GM23338 (cell line): ENCODE measurements around the gene KLHL22. TPM values are rescaled to one million over a fixed set of nuclear protein-coding genes. Genes with fewer than 3 reads are reported as not detected.
A peak's percentile ranks its signal among the peaks of the same experiment; 100 is the strongest.

ENCODE experiments used
- ATAC-seq: fragments of 200-7000 bp; cut with Tn5 transposase; 3 replicates; pipeline ENCODE4 v1.9.1; 2020
- DNase-seq: peaks from one replicate; pipeline ENCODE4 v3.0.0-alpha.2; 2015; ENCODE audit warnings: low spot score
- H2AFZ ChIP-seq: fragments of 200-600 bp; sonication (generic); 2 replicates; pipeline ENCODE4 v1.8.0; 2016; ENCODE audit warnings: antibody characterized with exemption, mild to moderate bottlenecking, moderate library complexity
- H3F3A ChIP-seq: fragments of 200-600 bp; sonication (generic); replicated peaks from 2 replicates; pipeline ENCODE4 v1.8.0; 2017; ENCODE audit warnings: antibody characterized with exemption, mixed run types, low read depth
- H3K27ac ChIP-seq: fragments of 200-600 bp; sonication (generic); 2 replicates; pipeline ENCODE4 v1.6.1; 2016; ENCODE audit warnings: low read depth
- H3K27me3 ChIP-seq: fragments of 200-600 bp; sonication (generic); 2 replicates; pipeline ENCODE4 v1.8.0; 2016; ENCODE audit warnings: mild to moderate bottlenecking, mixed run types, moderate library complexity; ENCODE audit not compliant: insufficient read depth
- H3K36me3 ChIP-seq: fragments of 200-600 bp; sonication (generic); 2 replicates; pipeline ENCODE4 v1.8.0; 2016; ENCODE audit warnings: mild to moderate bottlenecking; ENCODE audit not compliant: insufficient read depth
- H3K4me1 ChIP-seq: fragments of 200-600 bp; sonication (generic); 2 replicates; pipeline ENCODE4 v1.8.0; 2016; ENCODE audit warnings: mild to moderate bottlenecking, moderate library complexity; ENCODE audit not compliant: insufficient read depth
- H3K4me2 ChIP-seq: fragments of 200-600 bp; sonication (generic); 2 replicates; pipeline ENCODE4 v1.7.1; 2017; ENCODE audit warnings: mixed run types
- H3K4me3 ChIP-seq: fragments of 200-600 bp; sonication (generic); 2 replicates; pipeline ENCODE4 v1.6.1; 2016; ENCODE audit warnings: mixed run types
- H3K79me2 ChIP-seq: fragments of 200-600 bp; sonication (generic); replicated peaks from 2 replicates; pipeline ENCODE4 v1.8.0; 2017; ENCODE audit warnings: mild to moderate bottlenecking; ENCODE audit not compliant: insufficient read depth
- H3K9me2 ChIP-seq: fragments of 200-600 bp; sonication (generic); 2 replicates; pipeline ENCODE4 v1.8.0; 2017; ENCODE audit not compliant: insufficient read depth
- H4K20me1 ChIP-seq: fragments of 200-600 bp; sonication (generic); replicated peaks from 2 replicates; pipeline ENCODE4 v1.8.0; 2017; ENCODE audit warnings: mild to moderate bottlenecking; ENCODE audit not compliant: insufficient read depth
- H3K27ac Mint-ChIP-seq: 2 replicates; pipeline ENCODE4 v1.8.0; 2020; ENCODE audit warnings: inconsistent platforms, mild to moderate bottlenecking, moderate library complexity, mixed read lengths
- H3K27me3 Mint-ChIP-seq: 3 replicates; pipeline ENCODE4 v1.8.0; 2022; ENCODE audit warnings: low read depth, mild to moderate bottlenecking, moderate library complexity, mixed read lengths, inconsistent platforms; ENCODE audit not compliant: insufficient read depth, poor library complexity
- H3K36me3 Mint-ChIP-seq: 3 replicates; pipeline ENCODE4 v1.8.0; 2021; ENCODE audit warnings: low read depth, mild to moderate bottlenecking, inconsistent platforms, moderate library complexity, mixed read lengths
- H3K4me1 Mint-ChIP-seq: 3 replicates; pipeline ENCODE4 v1.8.0; 2020; ENCODE audit warnings: mild to moderate bottlenecking, inconsistent platforms, mixed read lengths
- H3K4me3 Mint-ChIP-seq: 3 replicates; pipeline ENCODE4 v1.8.0; 2021; ENCODE audit warnings: moderate library complexity, mild to moderate bottlenecking, inconsistent platforms, mixed read lengths
- H3K9me3 Mint-ChIP-seq: 3 replicates; pipeline ENCODE4 v1.8.0; 2020; ENCODE audit warnings: moderate library complexity, mild to moderate bottlenecking, inconsistent platforms, mixed read lengths
- CREB1 ChIP-seq: fragments of 250-450 bp; sonication (Bioruptor Pico); IDR thresholded peaks from 2 replicates; pipeline ENCODE4 v1.5.0; 2020; ENCODE audit warnings: low read depth, mild to moderate bottlenecking, moderate library complexity
- CTCF ChIP-seq, 2 experiments: fragments of 200-600 bp in 1 of 2; sonication (generic) in 1 of 2; conservative IDR thresholded peaks; 2 replicates each; pipeline versions ENCODE4 v1.5.1 to v1.6.1; 2016 to 2017; ENCODE audit warnings: antibody characterized with exemption in 2 of 2, low read depth in 2 of 2, mild to moderate bottlenecking in 2 of 2, moderate library complexity in 1 of 2
- JUNB ChIP-seq: IDR thresholded peaks from one replicate; pipeline ENCODE4 v1.6.1; 2016; ENCODE audit warnings: antibody characterized with exemption; ENCODE audit not compliant: unreplicated experiment
- POLR2AphosphoS5 ChIP-seq: IDR thresholded peaks from 2 replicates; pipeline ENCODE4 v1.6.1; 2016; ENCODE audit warnings: antibody characterized with exemption, low read depth
- REST ChIP-seq: IDR thresholded peaks from one replicate; pipeline ENCODE4 v1.6.1; 2018; ENCODE audit warnings: antibody characterized with exemption; ENCODE audit not compliant: unreplicated experiment
- STAT1 ChIP-seq: IDR thresholded peaks from one replicate; pipeline ENCODE4 v1.6.1; 2016; ENCODE audit warnings: antibody characterized with exemption; ENCODE audit not compliant: unreplicated experiment
- ZNF331 ChIP-seq: fragments of 250-450 bp; sonication (Bioruptor Pico); IDR thresholded peaks from 2 replicates; pipeline ENCODE4 v1.5.0; 2020; ENCODE audit warnings: low read depth, mild to moderate bottlenecking, moderate library complexity
- ZNF462 ChIP-seq: fragments of 250-450 bp; sonication (Bioruptor Pico); IDR thresholded peaks from 2 replicates; pipeline ENCODE4 v1.5.0; 2020; ENCODE audit warnings: mild to moderate bottlenecking, moderate library complexity
- polyA plus RNA-seq: library from polyadenylated mRNA; unstranded; fragments of >200 nt; fragmentation: Nextera tagmentation; extraction: Ambion mirVana; gene quantifications from 2 replicates; pipeline ENCODE4 v1.2.1, GENCODE V29; 2016
- total RNA-seq: library from RNA; depleted of rRNA; stranded (reverse); fragments of >200 nt; shearing (Covaris generic); gene quantifications from 2 replicates; pipeline ENCODE4 v1.2.3, GENCODE V29; 2014

Gene KLHL22
- total and polyA plus RNA-seq, 2 experiments from 2014 or later: 2.4 to 16.0 TPM

- Mint-ChIP-seq H3K27me3 (peaks cover 4% of the 10 kb centered on the region), H3K27ac (peak overlapping the region; percentile 42), H3K36me3 (peaks cover 23% of the 10 kb centered on the region), H3K9me3 (peaks cover under 1% of the 10 kb centered on the region; the same call in 2 of the 3 replicates), H3K4me1 (peaks cover 30% of the 10 kb centered on the region), H3K4me3 (no peak overlapping the region)
- Histone ChIP-seq H3K27me3 (no peaks in the 10 kb centered on the region), H4K20me1 (peaks cover 11% of the 10 kb centered on the region), H3F3A (no peaks in the 10 kb centered on the region), H3K79me2 (peaks cover 66% of the 10 kb centered on the region), H3K27ac (no peak overlapping the region), H3K4me1 (peaks cover 13% of the 10 kb centered on the region), H2AFZ (no peak overlapping the region), H3K4me2 (no peak overlapping the region), H3K4me3 (no peak overlapping the region), H3K36me3 (no peaks in the 10 kb centered on the region; the same call in 1 of the 2 replicates), H3K9me2 (no peaks in the 10 kb centered on the region)
- DNase-seq (no peak), ATAC-seq (no peak)
- TF ChIP-seq ZNF331 (CRISPR knock-in tag): no peak
- no peak for TF ChIP-seq CTCF (conservative IDR thresholded peaks at IDR 0.05; ENCODE audit: low read depth in 2 of 2)
- TF ChIP-seq CREB1: no peak
- TF ChIP-seq STAT1: no peak
Observed at GRCh38 chr22:20533095-20533878, 37.7 kb upstream of the KLHL22 start.

GRCh38 chr22:20532256-20532993, 36.8 kb upstream of the KLHL22 start:
- Mint-ChIP-seq H3K27ac (peak overlapping the region; percentile 76), H3K4me3 (no peak overlapping the region), H3K27me3 (peaks cover 4% of the 10 kb centered on the region), H3K4me1 (peaks cover 30% of the 10 kb centered on the region), H3K36me3 (peaks cover 24% of the 10 kb centered on the region), H3K9me3 (peaks cover 6% of the 10 kb centered on the region)
- no peak for ATAC-seq
- peaks cover 11% of the 10 kb centered on the region for H4K20me1 ChIP-seq
- no peak overlapping the region for H3K4me3 ChIP-seq
- no peak overlapping the region for H3K27ac ChIP-seq
- H3K27me3 ChIP-seq: no peaks in the 10 kb centered on the region
- no peak overlapping the region for H2AFZ ChIP-seq
- no peaks in the 10 kb centered on the region for H3F3A ChIP-seq
- no peaks in the 10 kb centered on the region for H3K9me2 ChIP-seq
- no peak overlapping the region for H3K4me2 ChIP-seq
- peaks cover 75% of the 10 kb centered on the region for H3K79me2 ChIP-seq
- no peak for DNase-seq
- no peaks in the 10 kb centered on the region for H3K36me3 ChIP-seq
- H3K4me1 ChIP-seq: peaks cover 13% of the 10 kb centered on the region
- no peak for TF ChIP-seq POLR2AphosphoS5
- no peak for TF ChIP-seq REST
- no peak for TF ChIP-seq ZNF331 (CRISPR knock-in tag)
- no peak for TF ChIP-seq JUNB
- TF ChIP-seq ZNF462 (CRISPR knock-in tag): no peak
